ENCODE measurements around the gene PHLPP1. TPM values are rescaled to one million over a fixed set of nuclear protein-coding genes. Genes with fewer than 3 reads are reported as not detected.

The PHLPP1 gene
- total RNA-seq, 1 experiment from 2014 or later = 13.7 TPM

- DNase-seq (ENCODE audit: low spot score) = no peak
- TF ChIP-seq EZH2 (IDR thresholded peaks at IDR 0.05; ENCODE audit: borderline replicate concordance, low read depth, low read length, poor library complexity, severe bottlenecking) (no peak), CTCF (conservative IDR thresholded peaks at IDR 0.05; ENCODE audit: low read depth, low read length) (no peak; the same call in 1 of the 2 replicates)
- Histone ChIP-seq H3K27me3 (replicated peaks; ENCODE audit: insufficient read depth, low read depth, low read length, poor library complexity) (no peaks in the 10 kb centered on the region), H3K4me3 (ENCODE audit: low read depth, low read length, poor library complexity, severe bottlenecking) (no peak overlapping the region), H3K36me3 (ENCODE audit: insufficient read depth, low read length, poor library complexity, severe bottlenecking) (no peaks in the 10 kb centered on the region), H3K4me1 (ENCODE audit: insufficient read depth, low read length, poor library complexity, severe bottlenecking) (no peaks in the 10 kb centered on the region), H3K27ac (ENCODE audit: low read depth, low read length, poor library complexity, severe bottlenecking) (no peak overlapping the region), H3K9me3 (ENCODE audit: low read depth, low read length, poor library complexity, severe bottlenecking) (no peaks in the 10 kb centered on the region)
- intact Hi-C loops (cut with micrococcal nuclease; ENCODE audit: unreplicated experiment) = no loop called here
- POLR2A ChIA-PET (ENCODE audit: low non-redundant PET) = no interaction called here
- BruUV-seq (replicated peaks) = no TSS peak
- CTCF ChIA-PET = no interaction called here
Observed at GRCh38 chr18:62935994-62936393, 220.7 kb downstream of the PHLPP1 start.

- Histone ChIP-seq H3K36me3 (ENCODE audit: insufficient read depth, low read length, poor library complexity, severe bottlenecking) (no peaks in the 10 kb centered on the region), H3K4me1 (ENCODE audit: insufficient read depth, low read length, poor library complexity, severe bottlenecking) (no peaks in the 10 kb centered on the region), H3K27me3 (replicated peaks; ENCODE audit: insufficient read depth, low read depth, low read length, poor library complexity) (no peaks in the 10 kb centered on the region), H3K4me3 (ENCODE audit: low read depth, low read length, poor library complexity, severe bottlenecking) (no peak overlapping the region), H3K9me3 (ENCODE audit: low read depth, low read length, poor library complexity, severe bottlenecking) (no peaks in the 10 kb centered on the region), H3K27ac (ENCODE audit: low read depth, low read length, poor library complexity, severe bottlenecking) (no peak overlapping the region)
- ChIA-PET CTCF (no interaction called here), POLR2A (ENCODE audit: low non-redundant PET) (no interaction called here)
- no peak for DNase-seq (ENCODE audit: low spot score)
- intact Hi-C loops (cut with micrococcal nuclease; ENCODE audit: unreplicated experiment) = no loop called here
- no TSS peak for BruUV-seq (replicated peaks)
- TF ChIP-seq CTCF (conservative IDR thresholded peaks at IDR 0.05; ENCODE audit: low read depth, low read length) (no peak), EZH2 (IDR thresholded peaks at IDR 0.05; ENCODE audit: borderline replicate concordance, low read depth, low read length, poor library complexity, severe bottlenecking) (no peak)
Observed at GRCh38 chr18:62937065-62937464, 221.7 kb downstream of the PHLPP1 start.

- H3K9me3 ChIP-seq (ENCODE audit: low read depth, low read length, poor library complexity, severe bottlenecking) = no peaks in the 10 kb centered on the region
- no peaks in the 10 kb centered on the region for H3K36me3 ChIP-seq (ENCODE audit: insufficient read depth, low read length, poor library complexity, severe bottlenecking)
- BruUV-seq (replicated peaks) = no TSS peak
- ChIA-PET POLR2A (ENCODE audit: low non-redundant PET) (no interaction called here), CTCF (no interaction called here)
- no peak overlapping the region for H3K4me3 ChIP-seq (ENCODE audit: low read depth, low read length, poor library complexity, severe bottlenecking)
- no peak overlapping the region for H3K27ac ChIP-seq (ENCODE audit: low read depth, low read length, poor library complexity, severe bottlenecking)
- intact Hi-C loops (cut with micrococcal nuclease; ENCODE audit: unreplicated experiment) = no loop called here
- no peak for DNase-seq (ENCODE audit: low spot score)
- H3K4me1 ChIP-seq (ENCODE audit: insufficient read depth, low read length, poor library complexity, severe bottlenecking) = no peaks in the 10 kb centered on the region
- no peak for TF ChIP-seq EZH2 (IDR thresholded peaks at IDR 0.05; ENCODE audit: borderline replicate concordance, low read depth, low read length, poor library complexity, severe bottlenecking)
- TF ChIP-seq CTCF (conservative IDR thresholded peaks at IDR 0.05; ENCODE audit: low read depth, low read length) = no peak
- no peaks in the 10 kb centered on the region for H3K27me3 ChIP-seq (replicated peaks; ENCODE audit: insufficient read depth, low read depth, low read length, poor library complexity)
Observed at GRCh38 chr18:62938006-62938405, 222.7 kb downstream of the PHLPP1 start.
